HG03039 (cell line): ENCODE measurements around the gene VCL.
"Not testable (repeated sequence)": the region's sequence is repeated elsewhere in the genome, so short reads cannot be mapped to it uniquely, and the experiment has no call there.

Experiments
- ATAC-seq: cut with Tn5 transposase; IDR thresholded peaks from one replicate; pipeline ENCODE4 v1.9.1; 2021; ENCODE audit warnings: mild to moderate bottlenecking, moderate library complexity; ENCODE audit not compliant: unreplicated experiment

Gene VCL

GRCh38 chr10:74103560-74104258, 105.8 kb downstream of the VCL start:
- no peak for ATAC-seq

- ATAC-seq: no peak
These were observed 106.6 kb downstream of the VCL start for GRCh38 chr10:74104480-74104879.

GRCh38 chr10:74104996-74105395, 107.1 kb downstream of the VCL start:
- no peak for ATAC-seq

- no peak for ATAC-seq
These were observed 109.5 kb downstream of the VCL start for GRCh38 chr10:74107391-74107790.

GRCh38 chr10:74109452-74109851, 111.5 kb downstream of the VCL start:
- ATAC-seq: no peak

- ATAC-seq: no peak
These were observed 112.2 kb downstream of the VCL start for GRCh38 chr10:74110120-74110519.

- no peak for ATAC-seq
These were observed 113.9 kb downstream of the VCL start for GRCh38 chr10:74111799-74112198.

GRCh38 chr10:74113546-74113945, 115.6 kb downstream of the VCL start:
- no peak for ATAC-seq

- no peak for ATAC-seq
These were observed 116.1 kb downstream of the VCL start for GRCh38 chr10:74114041-74114448.

GRCh38 chr10:74117738-74118137, 119.8 kb downstream of the VCL start:
- no peak for ATAC-seq

- no peak for ATAC-seq
These were observed 120.9 kb downstream of the VCL start for GRCh38 chr10:74118804-74119203.

- no peak for ATAC-seq
These were observed 123.0 kb downstream of the VCL start for GRCh38 chr10:74120911-74121310.

GRCh38 chr10:74121368-74121767, 123.5 kb downstream of the VCL start:
- no peak for ATAC-seq

GRCh38 chr10:74122060-74122459, 124.1 kb downstream of the VCL start:
- ATAC-seq: no peak

- no peak for ATAC-seq
These were observed 125.2 kb downstream of the VCL start for GRCh38 chr10:74123081-74123480.

GRCh38 chr10:74133923-74134820, 136.3 kb downstream of the VCL start:
- ATAC-seq: no peak

- ATAC-seq: no peak
These were observed 137.5 kb downstream of the VCL start for GRCh38 chr10:74135452-74135851.

- no peak for ATAC-seq
These were observed 140.1 kb downstream of the VCL start for GRCh38 chr10:74137992-74138391.

GRCh38 chr10:74138596-74138995, 140.7 kb downstream of the VCL start:
- not testable (repeated sequence) for ATAC-seq

GRCh38 chr10:74139981-74140380, 142.1 kb downstream of the VCL start:
- ATAC-seq: no peak

- no peak for ATAC-seq
These were observed 142.6 kb downstream of the VCL start for GRCh38 chr10:74140553-74140952.

- ATAC-seq: no peak
These were observed 147.2 kb downstream of the VCL start for GRCh38 chr10:74145133-74145532.
